ENCODE results near the gene PTPRB. TPM values are rescaled to one million over a fixed set of nuclear protein-coding genes. Genes with fewer than 3 reads are reported as not detected.
A peak's percentile ranks its signal among the peaks of the same experiment; 100 is the strongest.

The PTPRB gene
- total RNA-seq, 1 experiment from 2014 or later: 0.17 TPM

DNA sequence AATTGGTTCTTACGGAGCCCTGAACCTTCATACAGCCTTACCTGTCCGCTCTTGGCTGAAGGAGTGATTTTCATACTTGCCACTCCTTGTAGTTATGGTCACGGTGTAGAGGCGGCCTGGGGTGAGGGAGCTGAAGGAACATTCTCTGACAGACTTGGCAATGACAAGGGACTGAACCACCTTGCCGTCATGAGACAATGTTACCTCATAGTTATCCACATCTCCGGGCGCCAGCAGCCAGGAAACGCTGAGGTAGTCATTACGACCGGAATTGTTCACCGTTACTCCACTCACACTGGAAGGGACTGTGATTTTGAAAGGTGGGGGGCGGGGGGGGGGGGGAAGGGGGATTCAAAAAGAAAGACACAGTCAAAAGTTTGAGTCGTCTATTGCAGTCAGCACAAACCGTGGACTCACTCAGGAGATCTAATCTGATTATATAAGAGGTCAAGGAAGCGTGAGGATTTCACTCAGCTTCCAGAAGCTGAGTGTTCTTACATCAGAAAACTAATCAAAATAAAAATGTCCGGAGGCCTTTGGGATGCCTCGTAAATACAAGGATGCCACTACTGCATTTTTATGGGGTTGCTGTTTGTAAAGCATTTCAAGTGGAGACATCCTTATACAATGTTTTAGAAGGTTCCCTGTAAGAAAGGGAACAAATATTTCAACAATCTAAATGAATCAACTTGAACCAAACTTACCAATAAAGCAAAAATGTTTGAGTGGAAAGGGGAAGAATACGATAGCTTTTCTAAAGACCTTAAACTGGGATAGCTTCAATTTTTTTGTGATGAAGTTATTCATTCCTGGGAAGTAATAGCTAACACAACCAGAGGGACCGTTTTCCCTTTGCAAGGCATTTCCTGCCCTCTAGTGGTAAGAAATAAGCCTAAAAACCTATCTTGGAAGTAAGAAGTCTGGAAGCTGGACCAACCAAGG, 60.6 kb downstream of the PTPRB start:
- ATAC-seq (peak; percentile 90), DNase-seq (ENCODE audit: low read depth, low spot score) (peak; percentile 66)
- Histone ChIP-seq H3K9me3 (ENCODE audit: control insufficient read depth in 1 of 2, insufficient read depth in 1 of 2, low read depth in 1 of 2, low read length in 2 of 2) (no peaks in the 10 kb centered on the region), H3K4me1 (ENCODE audit: control insufficient read depth in 1 of 2, insufficient read depth in 2 of 2, low read length in 2 of 2) (no peaks in the 10 kb centered on the region), H2AFZ (ENCODE audit: low read depth, low read length, poor library complexity, severe bottlenecking) (no peak overlapping the region), H3K79me2 (ENCODE audit: insufficient read depth, low read length) (no peaks in the 10 kb centered on the region), H3K4me2 (ENCODE audit: low read length) (no peak overlapping the region), H3K36me3 (ENCODE audit: control insufficient read depth in 1 of 2, insufficient read depth in 2 of 2, low read length in 2 of 2) (no peaks in the 10 kb centered on the region), H3K27me3 (ENCODE audit: insufficient read depth, low read length) (no peaks in the 10 kb centered on the region), H3K9ac (ENCODE audit: low read length) (no peak overlapping the region), H3K9me2 (ENCODE audit: insufficient read depth) (no peaks in the 10 kb centered on the region), H3K4me3 (replicated peaks in 1 of 2; ENCODE audit: low read depth in 1 of 2, low read length in 2 of 2) (no peak overlapping the region), H3K27ac (ENCODE audit: low read depth, low read length) (no peak overlapping the region), H4K20me1 (ENCODE audit: insufficient read depth) (no peaks in the 10 kb centered on the region)
- no TSS peak for BruUV-seq (replicated peaks)
- POLR2A ChIA-PET: no interaction called here
- CTCF ChIA-PET: interaction anchor here (0.6 to 2.8 kb wide), 23 partner anchors 8 to 797 kb away, joined by 3 to 33 read pairs (median 4); partner anchors contain the start of gene CNOT2
- no peak for TF ChIP-seq ELF1 (IDR thresholded peaks at IDR 0.05; ENCODE audit: borderline replicate concordance, low read depth)
- TF ChIP-seq SP1 (IDR thresholded peaks at IDR 0.05; ENCODE audit: low read depth): no peak
- no peak for TF ChIP-seq JUND (IDR thresholded peaks at IDR 0.05)
- peak; percentile 97 for TF ChIP-seq RAD21 (IDR thresholded peaks at IDR 0.05; ENCODE audit: low read depth)
- peak; percentile 65 to 91 (median 87) for TF ChIP-seq CTCF (IDR thresholded peaks at IDR 0.05 in 2 of 3, conservative IDR thresholded peaks at IDR 0.05 in 1 of 3; ENCODE audit: borderline replicate concordance in 1 of 3, insufficient read depth in 1 of 3, low read depth in 2 of 3, low read length in 2 of 3)
- intact Hi-C loops (cut with micrococcal nuclease): loop anchor here (1.0 to 10.0 kb wide), 5 partner anchors 334 to 792 kb away; partner anchors contain the start of gene CNOT2
- RAD21 ChIA-PET (ENCODE audit: low non-redundant PET in 1 of 2, low total read pairs in 2 of 2, uncharacterized antibody in 2 of 2, unreplicated experiment in 2 of 2): interaction anchor here (0.7 to 1.3 kb wide), 6 partner anchors 131 to 698 kb away, joined by 3 to 8 read pairs (median 3); no protein-coding TSS in a partner anchor
